ENCODE measurements around the gene PTPRN2.

GRCh38 chr7:158494643-158495042 is 93.0 kb downstream of the PTPRN2 start:
- TF ChIP-seq, protein P1, sequence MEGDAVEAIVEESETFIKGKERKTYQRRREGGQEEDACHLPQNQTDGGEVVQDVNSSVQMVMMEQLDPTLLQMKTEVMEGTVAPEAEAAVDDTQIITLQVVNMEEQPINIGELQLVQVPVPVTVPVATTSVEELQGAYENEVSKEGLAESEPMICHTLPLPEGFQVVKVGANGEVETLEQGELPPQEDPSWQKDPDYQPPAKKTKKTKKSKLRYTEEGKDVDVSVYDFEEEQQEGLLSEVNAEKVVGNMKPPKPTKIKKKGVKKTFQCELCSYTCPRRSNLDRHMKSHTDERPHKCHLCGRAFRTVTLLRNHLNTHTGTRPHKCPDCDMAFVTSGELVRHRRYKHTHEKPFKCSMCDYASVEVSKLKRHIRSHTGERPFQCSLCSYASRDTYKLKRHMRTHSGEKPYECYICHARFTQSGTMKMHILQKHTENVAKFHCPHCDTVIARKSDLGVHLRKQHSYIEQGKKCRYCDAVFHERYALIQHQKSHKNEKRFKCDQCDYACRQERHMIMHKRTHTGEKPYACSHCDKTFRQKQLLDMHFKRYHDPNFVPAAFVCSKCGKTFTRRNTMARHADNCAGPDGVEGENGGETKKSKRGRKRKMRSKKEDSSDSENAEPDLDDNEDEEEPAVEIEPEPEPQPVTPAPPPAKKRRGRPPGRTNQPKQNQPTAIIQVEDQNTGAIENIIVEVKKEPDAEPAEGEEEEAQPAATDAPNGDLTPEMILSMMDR (IDR thresholded peaks at IDR 0.05): no peak
- no peak for TF ChIP-seq ZFX (IDR thresholded peaks at IDR 0.05; ENCODE audit: borderline replicate concordance)
